ENCODE data around the gene TPH1. TPM values are rescaled to one million over a fixed set of nuclear protein-coding genes. Genes with fewer than 3 reads are reported as not detected.
"Not testable (repeated sequence)": the region's sequence is repeated elsewhere in the genome, so short reads cannot be mapped to it uniquely, and the experiment has no call there.

TPH1 gene
- polyA plus RNA-seq, 3 donors, result 0.15 TPM; not detected in 2

GRCh38 chr11:18000760-18001159 lies 45.3 kb downstream of the TPH1 start:
- DNase-seq, result no peak
- no peaks in the 10 kb centered on the region for H3K9me3 Mint-ChIP-seq
- H3K27ac Mint-ChIP-seq, result peak overlapping the region in 1 of 7 donors; percentile 46
- H3K4me3 Mint-ChIP-seq, result no peak overlapping the region
- WGBS (ENCODE audit: insufficient coverage), result 100% methylated on average over 1 of the region's 1 CpG
- H3K4me2 ChIP-seq (replicated peaks; ENCODE audit: extremely low read depth, low read length, poor library complexity, severe bottlenecking), result no peak overlapping the region
- H3K36me3 Mint-ChIP-seq, result peaks cover 73% of the 10 kb centered on the region in 2 donors
- peaks cover 2% of the 10 kb centered on the region for H3K4me1 Mint-ChIP-seq
- intact Hi-C loops (cut with micrococcal nuclease), result no loop called here
- no peaks in the 10 kb centered on the region for H3K9me3 ChIP-seq (replicated peaks in 1 of 2; ENCODE audit: control insufficient read depth in 1 of 2, insufficient read depth in 1 of 2, low read length in 2 of 2)
- H3K4me1 ChIP-seq (ENCODE audit: control insufficient read depth in 1 of 2, insufficient read depth in 2 of 2, low read length in 2 of 2), result no peaks in the 10 kb centered on the region
- no peak overlapping the region for H3K9ac ChIP-seq (ENCODE audit: insufficient read depth, low read length, poor library complexity, severe bottlenecking)
- H3K27ac ChIP-seq (ENCODE audit: low read depth in 1 of 2, low read length in 2 of 2), result no peak overlapping the region
- H4K20me1 ChIP-seq (ENCODE audit: insufficient read depth, low read length), result no peaks in the 10 kb centered on the region
- peaks cover 27 to 85% of the 10 kb centered on the region in 2 donors for H3K36me3 ChIP-seq (replicated peaks in 1 of 2; ENCODE audit: control insufficient read depth in 1 of 2, insufficient read depth in 2 of 2, low read length in 2 of 2)
- no peak for TF ChIP-seq CTCF (IDR thresholded peaks at IDR 0.05)
- no peaks in the 10 kb centered on the region for H3K27me3 Mint-ChIP-seq (ENCODE audit: low read depth in 3 of 3)
- H3K4me3 ChIP-seq (replicated peaks in 1 of 3; ENCODE audit: low read depth in 2 of 3, low read length in 3 of 3), result no peak overlapping the region
- no peaks in the 10 kb centered on the region for H3K79me2 ChIP-seq (ENCODE audit: insufficient read depth, low read length)
- H3K27me3 ChIP-seq (ENCODE audit: control insufficient read depth in 2 of 2, insufficient read depth in 2 of 2, low read length in 2 of 2), result no peaks in the 10 kb centered on the region
- no peak overlapping the region for H2AFZ ChIP-seq (ENCODE audit: insufficient read depth, low read depth, low read length, poor library complexity, severe bottlenecking)

GRCh38 chr11:18000128-18000527 lies 45.9 kb downstream of the TPH1 start:
- peaks cover 73 to 74% of the 10 kb centered on the region in 2 donors for H3K36me3 Mint-ChIP-seq
- intact Hi-C loops (cut with micrococcal nuclease), result not testable (repeated sequence)

More at GRCh38 chr11:18000128-18000527, 45.9 kb downstream of the TPH1 start:
- H3K9ac ChIP-seq (ENCODE audit: insufficient read depth, low read length, poor library complexity, severe bottlenecking); H3K9me3 ChIP-seq (replicated peaks in 1 of 2; ENCODE audit: control insufficient read depth in 1 of 2, insufficient read depth in 1 of 2, low read length in 2 of 2); H3K4me2 ChIP-seq (replicated peaks; ENCODE audit: extremely low read depth, low read length, poor library complexity, severe bottlenecking); H3K27ac Mint-ChIP-seq; H3K27me3 Mint-ChIP-seq (ENCODE audit: low read depth in 3 of 3); H4K20me1 ChIP-seq (ENCODE audit: insufficient read depth, low read length); H3K4me1 Mint-ChIP-seq; H3K27ac ChIP-seq (ENCODE audit: low read depth in 1 of 2, low read length in 2 of 2); DNase-seq; H3K27me3 ChIP-seq (ENCODE audit: control insufficient read depth in 2 of 2, insufficient read depth in 2 of 2, low read length in 2 of 2); H3K79me2 ChIP-seq (ENCODE audit: insufficient read depth, low read length); H3K4me3 ChIP-seq (replicated peaks in 1 of 3; ENCODE audit: low read depth in 2 of 3, low read length in 3 of 3); H3K4me3 Mint-ChIP-seq; H3K4me1 ChIP-seq (ENCODE audit: control insufficient read depth in 1 of 2, insufficient read depth in 2 of 2, low read length in 2 of 2); H3K9me3 Mint-ChIP-seq; H2AFZ ChIP-seq (ENCODE audit: insufficient read depth, low read depth, low read length, poor library complexity, severe bottlenecking): not testable (repeated sequence)
- 100% methylated on average over 3 of the region's 4 CpGs for WGBS (ENCODE audit: insufficient coverage)
- peaks cover 28 to 85% of the 10 kb centered on the region in 2 donors for H3K36me3 ChIP-seq (replicated peaks in 1 of 2; ENCODE audit: control insufficient read depth in 1 of 2, insufficient read depth in 2 of 2, low read length in 2 of 2)

Other genes starting within 250 kb of the TPH1 start
- gene SERGEF, start 33.2 kb downstream of the TPH1 start, polyA plus RNA-seq, result 10 to 100 TPM; 14.3 to 33.7 (median 33.3) TPM
- gene SAAL1, start 59.8 kb upstream of the TPH1 start, polyA plus RNA-seq, result 10 to 100 TPM in 1 of 3 donors, 1 to 10 TPM in 2; 6.4 to 10.2 (median 7.6) TPM
- not detected for gene MRGPRX3, start 86.3 kb upstream of the TPH1 start, polyA plus RNA-seq
- not detected for gene MRGPRX4, start 126.6 kb upstream of the TPH1 start, polyA plus RNA-seq
- gene SAA4, start 190.5 kb upstream of the TPH1 start, polyA plus RNA-seq, result not detected
- not detected for gene SAA2, start 202.4 kb upstream of the TPH1 start, polyA plus RNA-seq
- not detected for gene SAA1, start 220.0 kb upstream of the TPH1 start, polyA plus RNA-seq

All from CD14-positive monocyte (primary cell).